Tibial nerve (tissue), 3 donors: ENCODE data around the gene PRKAR1B.

Experiments
- POLR2A ChIP-seq, 2 donors: fragments of 450-650 bp; IDR thresholded peaks; one replicate each; pipeline ENCODE4 v1.6.1; 2017; ENCODE audit warnings: antibody characterized with exemption in 2 of 2, mild to moderate bottlenecking in 2 of 2, moderate library complexity in 2 of 2
- TF ChIP-seq, protein P1 (sequence below), 5 experiments: fragments of 200-600 bp in 3 of 5; fragments of 450-650 bp in 2 of 5; sonication (generic) in 3 of 5; IDR thresholded peaks; one replicate each; pipeline ENCODE4 v1.5.1; 2016 to 2019; ENCODE audit warnings: antibody characterized with exemption in 5 of 5, mild to moderate bottlenecking in 3 of 5, moderate library complexity in 2 of 5

DNA sequence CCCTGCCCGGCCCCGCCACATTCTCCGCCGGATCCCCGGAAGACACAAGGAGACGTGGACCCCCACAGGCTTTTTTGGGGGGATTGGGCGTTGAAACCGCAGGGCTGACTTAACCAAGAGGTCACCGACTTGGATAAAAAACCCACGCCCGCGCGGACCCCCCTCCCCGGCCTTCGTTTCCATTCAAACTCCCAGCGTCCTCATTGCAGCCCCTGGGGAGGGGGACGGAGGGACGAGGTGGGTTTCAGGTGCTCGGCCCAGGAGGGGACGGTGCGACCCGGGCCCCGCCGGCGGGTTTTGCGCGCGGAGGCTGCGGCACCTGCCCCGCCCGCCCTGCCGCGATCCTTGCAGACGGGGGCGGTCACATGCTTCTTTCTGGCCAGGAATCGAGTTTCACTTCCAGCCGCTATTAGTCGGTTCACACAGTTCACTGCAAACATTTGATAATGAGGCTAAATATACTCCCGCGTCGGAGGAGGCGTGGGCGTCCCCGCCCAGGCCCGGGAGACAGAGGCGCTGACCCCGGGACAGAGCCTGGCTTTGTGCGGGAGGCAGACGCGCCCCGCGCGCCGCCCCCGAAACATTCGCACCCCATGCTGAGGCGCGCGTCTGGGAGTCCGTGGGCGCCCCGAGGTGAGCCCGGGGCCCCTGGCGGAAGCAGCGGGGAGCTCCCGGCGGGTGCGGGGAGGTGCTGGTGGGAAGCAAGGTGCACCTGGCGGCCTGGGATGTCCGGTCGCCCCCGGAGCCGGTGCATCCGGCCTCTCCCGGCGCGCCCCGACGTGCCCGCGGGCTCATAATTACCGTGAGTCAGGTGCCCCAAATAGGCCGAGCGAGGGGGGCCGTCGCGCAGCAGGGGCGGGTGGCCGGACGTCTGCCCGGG is 204.8 kb downstream of the PRKAR1B start:
- TF ChIP-seq, protein P1, sequence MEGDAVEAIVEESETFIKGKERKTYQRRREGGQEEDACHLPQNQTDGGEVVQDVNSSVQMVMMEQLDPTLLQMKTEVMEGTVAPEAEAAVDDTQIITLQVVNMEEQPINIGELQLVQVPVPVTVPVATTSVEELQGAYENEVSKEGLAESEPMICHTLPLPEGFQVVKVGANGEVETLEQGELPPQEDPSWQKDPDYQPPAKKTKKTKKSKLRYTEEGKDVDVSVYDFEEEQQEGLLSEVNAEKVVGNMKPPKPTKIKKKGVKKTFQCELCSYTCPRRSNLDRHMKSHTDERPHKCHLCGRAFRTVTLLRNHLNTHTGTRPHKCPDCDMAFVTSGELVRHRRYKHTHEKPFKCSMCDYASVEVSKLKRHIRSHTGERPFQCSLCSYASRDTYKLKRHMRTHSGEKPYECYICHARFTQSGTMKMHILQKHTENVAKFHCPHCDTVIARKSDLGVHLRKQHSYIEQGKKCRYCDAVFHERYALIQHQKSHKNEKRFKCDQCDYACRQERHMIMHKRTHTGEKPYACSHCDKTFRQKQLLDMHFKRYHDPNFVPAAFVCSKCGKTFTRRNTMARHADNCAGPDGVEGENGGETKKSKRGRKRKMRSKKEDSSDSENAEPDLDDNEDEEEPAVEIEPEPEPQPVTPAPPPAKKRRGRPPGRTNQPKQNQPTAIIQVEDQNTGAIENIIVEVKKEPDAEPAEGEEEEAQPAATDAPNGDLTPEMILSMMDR (IDR thresholded peaks at IDR 0.05) = no peak
- no peak for TF ChIP-seq POLR2A (IDR thresholded peaks at IDR 0.05)
